NCI-H2196 (cell line): ENCODE measurements around the gene TRMT61A.
A peak's percentile ranks its signal among the peaks of the same experiment; 100 is the strongest.
"Not testable (repeated sequence)": the region's sequence is repeated elsewhere in the genome, so short reads cannot be mapped to it uniquely, and the experiment has no call there.

ENCODE experiments used
- DNase-seq: peaks from one replicate; lab custom pipeline; 2025; ENCODE audit not compliant: unreplicated experiment; lab: John Stamatoyannopoulos, UW

The TRMT61A gene

DNA sequence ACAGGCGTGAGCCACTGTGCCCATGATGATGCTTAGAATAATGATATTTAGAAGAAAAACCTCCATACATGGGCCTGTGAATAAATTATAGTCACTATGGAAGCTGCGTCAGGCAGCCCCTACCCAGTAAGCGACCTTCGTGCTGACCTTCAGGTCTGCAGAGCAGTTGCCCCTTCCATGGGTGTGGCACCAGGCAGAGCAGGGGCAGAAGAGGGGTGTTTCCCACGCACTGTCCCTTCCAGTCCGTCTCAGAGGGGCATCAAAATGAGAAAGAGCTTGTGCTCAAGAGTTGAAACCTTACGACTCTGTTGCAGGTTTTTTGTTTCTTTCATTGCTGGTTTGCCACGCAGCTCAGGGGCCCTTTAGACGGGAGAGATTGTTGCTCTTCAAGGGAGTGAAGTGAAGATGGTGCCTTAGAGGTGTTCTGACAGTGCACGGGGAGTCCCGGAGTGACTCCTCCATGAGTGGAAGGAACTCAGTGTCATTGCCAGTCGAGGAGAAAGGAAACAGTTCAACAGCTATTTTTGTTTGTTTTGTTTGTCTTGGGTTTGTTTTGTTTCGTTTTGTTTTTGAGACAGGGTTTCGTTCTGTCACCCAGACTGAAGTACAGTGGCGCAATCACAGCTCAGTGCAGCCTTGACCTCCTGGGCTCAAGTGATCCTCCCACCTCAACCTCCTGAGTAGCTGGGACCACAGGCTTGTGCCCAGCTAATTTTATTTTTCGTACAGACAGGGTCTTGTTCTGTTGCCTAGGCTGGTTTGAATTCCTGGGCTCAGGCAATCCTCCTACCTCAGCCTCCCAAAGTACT lies 20.3 kb upstream of the TRMT61A start:
- no peak for DNase-seq

- no peak for DNase-seq
These were observed 18.9 kb upstream of the TRMT61A start for GRCh38 chr14:103509864-103510723.

DNA sequence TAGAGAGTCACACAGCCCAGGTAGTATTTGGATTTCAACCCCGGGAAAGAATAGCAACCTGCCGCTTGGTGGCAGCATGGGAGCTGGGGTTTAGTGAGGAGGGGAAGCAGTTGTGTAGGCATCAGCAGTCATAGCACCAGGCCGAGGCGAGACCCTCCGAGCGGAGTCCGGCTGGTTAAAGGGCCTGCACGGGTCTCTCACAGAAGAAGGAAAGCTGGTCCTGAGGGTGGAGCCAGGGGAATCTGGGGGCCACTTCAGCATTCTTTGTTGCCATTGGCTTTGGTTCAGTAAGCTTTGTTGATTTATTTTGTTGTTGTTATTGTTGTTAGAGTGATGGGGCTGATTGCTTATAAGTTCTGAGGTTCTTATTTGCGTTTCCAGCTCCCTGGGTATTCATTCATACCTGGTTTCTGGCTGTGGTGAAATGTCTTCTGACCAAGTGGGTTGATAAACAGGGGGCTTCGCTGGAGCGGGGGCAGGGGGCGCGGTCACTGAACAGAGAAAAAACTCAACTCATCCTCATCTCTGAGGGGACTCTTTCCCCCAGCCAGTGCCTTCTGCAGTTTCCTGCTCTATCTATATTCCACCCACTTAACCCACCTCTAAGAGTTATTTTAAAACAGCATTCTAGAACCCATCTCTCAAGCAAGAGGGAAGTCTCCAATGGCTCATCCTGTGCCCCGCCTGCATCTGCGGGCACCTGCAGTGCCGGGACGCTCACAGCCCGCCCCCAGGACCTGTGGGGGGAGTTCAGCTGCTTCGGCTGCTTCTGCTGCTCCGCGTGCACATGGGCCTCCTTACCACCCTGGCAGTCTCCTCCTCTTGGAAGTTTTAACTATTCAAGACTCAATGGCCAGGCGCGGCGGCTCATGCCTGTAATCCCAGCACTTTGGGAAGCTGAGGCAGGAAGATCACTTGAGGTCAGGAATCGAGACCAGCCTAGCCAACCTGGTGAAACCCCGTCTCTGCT lies 18.0 kb upstream of the TRMT61A start:
- DNase-seq = no peak

- DNase-seq = not testable (repeated sequence)
These were observed 16.8 kb upstream of the TRMT61A start for GRCh38 chr14:103512180-103512579.

DNA sequence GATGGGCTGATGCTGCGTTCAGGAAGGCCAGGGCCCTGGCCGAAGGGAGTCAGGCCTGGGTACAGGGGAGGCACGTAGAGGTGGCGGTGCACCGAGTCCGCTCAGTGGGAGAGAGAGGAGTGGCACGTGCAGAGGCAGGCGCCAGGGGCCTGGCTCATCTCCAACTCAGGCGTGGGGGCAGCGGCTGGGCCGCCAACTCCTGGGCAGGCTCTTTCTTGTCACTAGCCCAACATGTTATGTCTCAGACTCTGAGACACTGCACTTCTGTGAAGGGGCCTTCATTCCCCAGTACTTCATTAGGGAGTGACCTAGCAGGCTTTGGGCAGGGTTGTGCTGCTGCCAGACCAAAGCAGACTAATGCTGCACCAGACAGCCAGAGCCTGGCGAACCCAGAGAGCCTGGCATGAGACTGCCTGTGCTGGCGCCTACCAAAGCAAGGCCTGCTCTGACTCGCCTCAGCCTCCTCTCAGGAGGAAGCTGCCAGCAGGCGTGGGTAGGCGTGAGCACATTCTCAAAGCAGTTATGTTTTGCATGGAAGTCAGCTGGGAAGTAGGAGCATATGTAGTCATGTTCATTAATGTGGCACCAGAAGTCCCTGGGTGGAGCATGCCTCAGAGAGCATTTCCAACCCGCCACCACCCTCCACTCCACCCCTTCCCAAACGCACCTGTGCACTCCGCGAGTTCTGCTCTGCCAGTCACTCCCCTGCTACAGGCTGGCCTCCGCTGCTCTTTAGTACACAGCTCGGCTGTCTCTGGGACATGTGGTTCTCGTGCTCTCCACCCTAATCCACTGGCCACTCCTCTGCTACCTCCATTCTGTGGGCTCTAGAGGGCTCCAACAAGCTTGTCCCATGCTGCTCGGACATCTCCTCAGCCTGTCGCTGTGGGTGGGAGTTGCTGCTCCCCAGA lies 16.0 kb upstream of the TRMT61A start:
- DNase-seq = peak; percentile 74

GRCh38 chr14:103514596-103515421 lies 14.2 kb upstream of the TRMT61A start:
- no peak for DNase-seq

DNA sequence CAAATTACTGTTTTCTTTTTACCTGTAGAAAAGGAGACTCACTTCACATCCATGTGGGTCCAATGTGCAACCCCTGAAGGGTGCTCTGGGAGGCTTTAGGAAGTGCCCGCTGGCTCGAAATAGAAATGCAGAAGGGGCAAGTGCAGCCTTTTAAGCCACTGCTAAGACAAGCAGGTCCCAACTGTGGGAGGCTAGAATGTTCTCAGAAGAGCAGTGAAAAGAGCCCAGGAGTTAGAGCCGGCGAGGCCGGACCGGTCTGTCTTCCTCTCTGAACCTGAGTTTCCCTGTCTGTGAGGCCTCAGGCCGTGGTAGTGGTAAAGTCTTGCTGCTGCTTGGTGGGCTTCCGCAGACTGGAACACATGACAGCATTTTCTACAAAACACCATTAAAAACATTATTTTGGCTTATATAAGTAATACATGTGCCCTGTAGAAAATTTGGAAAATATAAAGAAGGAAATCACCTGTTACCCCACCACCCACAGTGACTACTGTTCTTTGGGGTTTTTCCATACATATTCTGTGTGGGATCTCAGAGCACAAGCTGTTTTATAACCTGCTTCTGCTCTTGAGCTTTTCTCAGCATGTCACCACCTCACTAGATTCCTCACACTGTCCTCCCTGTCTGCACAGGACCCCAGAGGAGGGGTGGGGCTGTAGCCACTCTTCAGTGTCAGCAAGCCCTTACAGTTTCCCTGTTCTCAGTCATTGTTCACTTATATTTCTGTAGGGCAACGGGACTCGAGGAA lies 12.4 kb upstream of the TRMT61A start:
- no peak for DNase-seq

GRCh38 chr14:103517174-103517566 lies 11.8 kb upstream of the TRMT61A start:
- DNase-seq = no peak

GRCh38 chr14:103517721-103518421 lies 11.1 kb upstream of the TRMT61A start:
- DNase-seq = no peak

DNA sequence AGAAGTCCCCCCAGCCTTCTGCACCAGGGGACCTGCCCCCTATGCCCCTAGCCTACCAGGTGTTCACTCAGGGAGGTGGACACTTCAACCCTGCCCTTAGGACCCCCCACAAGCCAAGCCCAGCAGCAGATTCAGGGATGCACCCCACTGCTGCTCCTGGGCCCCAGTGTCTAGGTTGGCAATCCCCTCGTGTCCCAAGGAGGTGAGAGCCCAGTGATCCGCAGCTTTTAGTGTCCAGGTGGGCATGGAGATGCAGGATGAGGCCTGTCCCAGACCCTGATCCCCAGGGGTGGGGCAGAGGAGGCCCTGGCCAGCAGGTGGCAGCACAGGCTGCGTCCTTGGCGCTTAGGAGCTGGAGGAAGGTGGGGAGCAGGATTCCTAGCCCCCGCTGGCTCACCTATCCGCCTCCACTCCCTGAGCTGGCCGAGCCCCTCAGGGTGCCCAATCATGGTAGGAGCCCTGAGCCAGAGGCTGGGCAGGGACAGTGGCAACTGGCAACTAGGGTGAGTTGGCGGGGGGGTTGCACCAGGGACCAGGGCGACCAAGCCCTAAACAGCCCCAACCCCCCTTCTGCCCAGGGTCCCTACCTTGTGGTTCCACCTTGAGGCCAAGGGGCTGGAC lies 10.5 kb upstream of the TRMT61A start:
- peak; percentile 32 for DNase-seq

GRCh38 chr14:103519043-103519836 lies 9.8 kb upstream of the TRMT61A start:
- DNase-seq = no peak

GRCh38 chr14:103519837-103520212 lies 9.2 kb upstream of the TRMT61A start:
- peak; percentile 16 for DNase-seq

GRCh38 chr14:103520269-103520656 lies 8.7 kb upstream of the TRMT61A start:
- DNase-seq = no peak

DNA sequence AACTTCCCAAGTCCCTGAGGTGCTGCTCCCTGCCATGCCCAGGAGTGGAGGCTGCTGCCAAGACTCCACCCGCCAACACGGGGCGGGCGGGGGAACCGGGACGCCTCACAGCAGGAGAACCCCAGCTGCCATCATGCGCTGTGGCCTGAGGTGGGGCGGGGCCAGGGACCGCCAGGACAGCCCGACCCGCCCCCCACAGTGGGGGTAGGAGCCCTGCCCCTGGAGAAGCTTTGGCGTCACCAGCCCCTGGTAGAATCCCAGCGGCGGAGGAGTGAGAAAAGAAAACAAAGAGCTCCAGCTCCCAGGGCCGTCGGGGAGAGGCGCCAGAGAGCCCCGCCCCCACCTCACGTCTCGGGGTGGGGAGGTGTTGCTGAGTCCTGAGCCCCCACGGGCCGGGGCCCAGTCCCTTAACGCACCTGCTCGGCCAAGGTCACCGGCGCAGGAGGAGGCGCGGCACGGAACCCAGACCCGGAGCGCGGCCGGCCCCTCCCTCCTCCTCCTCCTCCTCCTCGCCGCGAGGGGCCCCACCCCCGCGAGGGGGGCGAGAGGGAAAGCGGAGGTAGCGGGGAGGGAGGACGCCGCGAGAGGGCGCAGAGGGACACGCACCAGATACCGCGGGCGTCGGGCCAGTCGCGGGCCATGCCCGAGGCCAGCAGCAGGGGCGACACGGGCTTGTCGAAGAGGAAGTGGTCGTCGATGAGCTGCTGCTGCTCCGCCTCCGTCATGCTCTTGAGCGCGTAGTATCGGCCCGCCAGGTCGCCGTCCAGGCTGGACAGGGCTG lies 8.1 kb upstream of the TRMT61A start:
- peak; percentile 79 for DNase-seq

DNA sequence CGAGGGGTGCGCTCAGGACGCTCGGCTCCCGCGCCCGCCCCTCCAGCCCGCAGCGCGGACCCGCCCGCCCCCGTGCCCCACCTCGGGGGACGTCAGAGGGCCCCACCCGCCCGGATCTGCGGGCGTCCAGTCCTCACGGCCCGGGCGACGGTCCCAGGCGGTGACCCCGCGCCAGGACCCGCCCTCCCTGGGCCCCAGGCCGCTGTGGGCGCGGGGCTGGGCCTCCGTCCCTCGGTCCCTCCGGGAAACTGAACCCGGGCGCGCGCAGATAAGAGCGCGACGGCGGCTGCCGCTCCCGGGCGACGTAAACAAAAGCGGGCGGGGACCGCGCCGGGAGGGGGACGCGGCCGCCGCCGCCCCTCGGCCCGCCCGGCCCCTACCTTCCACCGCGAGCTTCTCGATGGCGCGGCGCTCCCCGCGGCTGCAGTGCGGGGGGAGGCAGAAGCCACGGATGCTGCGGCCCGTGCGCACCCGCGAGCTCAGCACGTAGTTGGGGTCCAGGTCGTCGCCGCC lies 7.5 kb upstream of the TRMT61A start:
- DNase-seq = peak; percentile 9
